Hematopoietic multipotent progenitor cell treated with erythropoietin and hydrocortisone succinate and interleukin-3 and kit ligand, for 4 days (in vitro differentiated cells): ENCODE measurements around the gene DYSF.

Source experiments
- DNase-seq: peaks from one replicate; pipeline ENCODE4 v3.0.0-alpha.2; 2015

DYSF gene

GRCh38 chr2:71682341-71682740 lies 229.0 kb downstream of the DYSF start:
- no peak for DNase-seq

DNA sequence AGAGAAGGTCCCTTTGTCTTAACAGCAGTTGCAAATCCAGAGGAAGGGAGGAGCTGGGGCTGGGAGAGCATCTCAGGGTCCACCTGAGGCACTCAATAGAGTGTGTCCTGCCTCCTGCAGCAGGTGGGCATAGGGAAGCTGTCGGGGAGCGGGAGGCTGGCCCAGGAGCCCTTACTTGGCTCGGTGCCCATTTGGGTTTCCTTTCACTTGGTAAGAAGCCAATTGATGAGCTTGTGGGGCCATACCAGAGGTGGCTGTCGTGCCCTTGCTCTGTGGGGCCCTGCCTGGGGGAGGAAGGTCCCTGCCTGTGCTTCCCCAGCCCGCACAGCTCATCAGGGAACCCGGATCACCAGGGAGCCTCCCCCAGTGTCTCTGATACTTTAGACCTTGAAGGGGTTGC lies 229.7 kb downstream of the DYSF start:
- DNase-seq = no peak

GRCh38 chr2:71683666-71684065 lies 230.3 kb downstream of the DYSF start:
- DNase-seq = no peak

GRCh38 chr2:71684226-71685072 lies 231.1 kb downstream of the DYSF start:
- no peak for DNase-seq

- DNase-seq = no peak
Observed at GRCh38 chr2:71685073-71685848, 231.9 kb downstream of the DYSF start.

DNA sequence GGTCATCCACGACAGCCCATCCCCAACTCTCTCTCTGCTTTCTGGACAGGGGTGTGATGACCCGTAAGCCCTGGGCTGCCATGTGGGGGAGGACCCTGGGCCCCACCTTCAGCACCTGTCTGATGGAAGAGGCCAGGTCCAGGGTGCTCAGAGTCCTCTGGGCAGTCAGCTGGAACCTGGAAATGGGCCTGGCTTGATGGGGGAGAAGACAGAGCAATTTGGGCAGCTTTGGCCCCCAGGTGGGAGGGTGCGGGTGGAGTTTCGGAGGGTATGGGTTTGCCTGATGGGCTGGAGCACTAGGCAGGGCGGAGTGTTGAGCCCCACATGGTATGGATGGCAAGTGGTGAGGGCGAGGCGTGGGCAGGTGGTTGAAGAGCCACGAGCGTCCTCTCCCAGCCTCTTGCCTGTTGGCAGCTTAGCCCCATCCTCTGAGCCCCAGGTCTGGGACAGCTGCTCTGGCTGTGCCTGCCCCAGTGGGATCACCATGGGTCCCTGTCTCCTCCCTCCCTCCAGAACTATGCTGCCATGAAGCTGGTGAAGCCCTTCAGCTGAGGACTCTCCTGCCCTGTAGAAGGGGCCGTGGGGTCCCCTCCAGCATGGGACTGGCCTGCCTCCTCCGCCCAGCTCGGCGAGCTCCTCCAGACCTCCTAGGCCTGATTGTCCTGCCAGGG lies 232.7 kb downstream of the DYSF start:
- no peak for DNase-seq

GRCh38 chr2:71686781-71687180 lies 233.4 kb downstream of the DYSF start:
- no peak for DNase-seq

DNA sequence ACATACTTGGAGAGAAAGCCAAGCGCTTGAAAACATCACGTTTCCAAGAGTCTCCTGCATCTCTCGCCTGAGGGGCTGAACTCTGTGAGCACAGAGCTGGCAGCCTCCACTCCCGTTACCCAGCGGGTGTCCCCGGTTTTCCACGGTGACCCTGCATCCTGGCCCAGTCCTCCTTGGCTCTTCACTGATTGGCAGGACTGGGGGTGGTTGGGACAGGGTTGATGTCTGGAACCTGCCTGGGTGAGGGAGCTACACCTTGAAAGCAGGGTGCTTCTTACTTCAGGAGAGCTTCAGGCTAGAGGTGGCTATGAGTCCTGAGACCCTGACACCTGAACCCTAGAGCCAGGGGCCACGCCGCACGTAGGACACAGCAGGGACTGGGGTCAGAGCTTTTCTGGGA lies 234.1 kb downstream of the DYSF start:
- no peak for DNase-seq

DNA sequence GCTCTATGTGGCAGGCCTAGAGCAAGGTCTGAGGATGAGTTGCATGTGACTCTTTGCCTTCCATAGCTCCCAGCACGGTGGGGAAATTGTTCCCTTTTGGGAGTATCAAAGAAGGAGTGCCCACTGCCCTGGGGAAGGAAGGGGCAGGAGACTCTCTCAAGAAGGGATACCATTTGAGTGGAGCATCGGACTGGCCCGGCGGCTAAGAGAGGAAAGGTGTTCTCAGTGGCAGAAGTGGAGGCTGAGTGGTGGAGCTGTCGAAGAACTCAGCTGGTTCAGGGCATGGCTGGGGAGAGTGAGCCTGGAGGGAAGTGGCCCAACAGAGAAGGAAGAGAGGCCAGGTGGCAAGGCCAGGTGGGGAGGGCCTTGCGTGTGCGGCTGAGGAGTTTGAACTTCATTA lies 235.2 kb downstream of the DYSF start:
- DNase-seq = no peak

DNA sequence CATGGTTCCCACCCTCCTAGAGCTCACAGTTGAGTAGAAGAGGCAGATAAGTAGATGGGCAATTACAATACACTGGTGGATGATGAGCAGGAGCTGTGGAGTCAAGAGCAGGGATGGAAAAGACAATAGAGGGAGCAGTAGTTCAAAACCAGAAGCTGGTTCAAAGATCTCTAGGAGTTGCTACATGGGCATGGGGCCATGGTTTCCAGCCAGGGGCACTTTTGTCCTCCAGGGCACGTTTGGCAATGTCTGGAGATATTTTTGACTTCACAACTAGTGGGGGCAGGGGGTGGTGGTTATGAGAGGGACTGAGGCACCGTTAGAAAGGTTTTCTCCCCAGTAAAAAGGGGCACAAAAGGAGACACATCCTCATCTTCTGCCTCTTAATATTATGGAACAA lies 236.0 kb downstream of the DYSF start:
- DNase-seq = no peak

DNA sequence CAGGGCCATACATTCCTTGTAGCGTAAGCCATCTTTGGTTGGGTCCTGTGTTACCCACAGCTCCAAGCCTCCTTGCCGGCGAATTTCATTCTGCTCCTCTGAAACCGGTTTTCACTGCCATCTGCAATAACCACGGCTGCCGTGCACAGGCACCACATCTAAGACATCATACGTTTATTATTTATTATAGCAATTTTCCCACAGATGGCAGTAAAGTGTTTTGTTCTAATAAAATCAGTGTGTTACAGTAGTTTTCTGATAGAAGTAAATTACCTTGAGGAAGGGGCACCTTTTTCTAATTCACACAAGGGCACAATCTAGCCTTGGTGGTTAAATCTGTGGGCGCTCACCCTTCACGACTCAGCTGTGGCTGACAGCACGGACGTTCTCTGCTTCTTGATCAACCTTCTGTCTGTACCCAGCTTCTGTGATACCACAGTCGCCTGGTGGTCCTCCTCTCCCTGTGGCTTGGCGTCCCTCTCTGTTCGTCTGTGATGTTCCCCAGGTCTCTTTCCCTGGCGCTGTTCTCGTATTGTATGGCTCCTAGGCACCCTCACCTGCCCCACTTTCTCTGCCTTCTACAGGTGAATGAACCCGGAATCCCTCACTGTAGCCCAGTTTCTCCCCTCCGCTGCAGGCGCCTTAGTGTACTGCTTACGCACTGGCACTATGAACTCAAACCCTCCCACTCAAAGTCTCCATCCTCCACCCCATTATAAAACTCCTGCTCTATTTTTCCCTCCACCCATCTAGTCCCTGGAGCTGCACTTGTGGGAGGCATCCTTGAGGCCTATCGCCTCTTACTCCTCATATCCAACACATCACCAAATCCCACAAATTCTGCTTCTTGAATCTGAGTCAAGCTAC lies 236.8 kb downstream of the DYSF start:
- DNase-seq = no peak

DNA sequence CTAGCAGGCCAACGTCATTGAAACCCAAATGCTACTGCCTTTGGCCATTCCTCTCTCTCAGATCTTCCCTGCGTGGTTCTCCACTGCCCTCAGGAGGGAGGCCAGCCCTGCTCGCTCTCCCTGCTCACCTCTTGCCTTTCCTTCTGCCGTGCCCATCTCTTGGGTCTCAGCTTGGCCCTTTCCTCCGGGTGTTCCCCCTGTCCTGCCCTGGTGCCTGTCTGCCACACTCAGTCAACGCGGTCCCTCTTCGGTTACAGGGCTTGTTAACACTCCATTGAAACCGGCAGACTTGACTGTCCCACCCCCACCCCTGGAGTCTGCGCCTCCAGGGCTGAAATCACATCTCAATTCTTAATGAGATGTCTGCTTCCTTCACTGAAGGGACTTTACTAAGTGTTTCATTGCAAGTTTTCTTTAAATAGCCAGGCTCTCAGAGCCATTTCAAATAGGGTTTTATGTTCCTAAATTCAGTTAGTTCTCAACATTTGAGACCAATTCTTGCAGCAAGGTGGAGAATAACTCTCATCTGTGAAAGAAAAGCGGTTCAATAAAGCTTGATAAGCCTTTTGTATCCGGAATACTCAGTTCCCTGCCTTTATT lies 237.6 kb downstream of the DYSF start:
- DNase-seq = no peak

- no peak for DNase-seq
Observed at GRCh38 chr2:71691747-71692441, 238.5 kb downstream of the DYSF start.

DNA sequence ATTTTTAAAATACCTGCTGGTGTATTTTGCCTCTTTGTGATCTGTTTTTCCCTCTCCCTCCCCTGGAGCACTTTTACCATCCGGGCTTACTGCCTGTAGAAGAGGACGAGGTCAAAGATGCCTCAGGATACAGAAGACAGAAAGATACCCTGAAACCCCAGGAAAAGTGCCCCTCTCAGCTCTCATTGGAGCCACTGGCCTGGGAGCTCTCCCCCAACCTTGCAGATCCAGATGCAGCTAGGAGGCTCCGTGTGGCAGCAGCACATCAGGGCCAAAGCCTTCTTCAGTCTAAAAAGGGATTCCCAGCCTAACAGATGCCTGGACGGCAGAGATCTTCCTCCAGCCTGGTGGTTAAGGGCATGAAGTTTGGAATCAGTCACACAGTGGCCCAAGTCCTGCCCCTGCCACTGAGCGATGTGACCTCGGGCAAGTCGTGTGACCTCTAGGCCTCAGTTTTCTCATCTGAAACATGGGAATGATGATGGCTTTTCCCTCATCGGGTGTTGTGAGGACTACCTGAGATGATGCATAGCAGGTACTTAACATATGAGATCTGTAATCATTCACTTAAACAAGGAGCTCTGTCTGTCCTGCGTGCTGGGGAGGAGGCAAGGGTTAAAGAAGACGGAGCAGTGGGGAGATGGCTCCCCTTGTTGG lies 239.4 kb downstream of the DYSF start:
- no peak for DNase-seq

DNA sequence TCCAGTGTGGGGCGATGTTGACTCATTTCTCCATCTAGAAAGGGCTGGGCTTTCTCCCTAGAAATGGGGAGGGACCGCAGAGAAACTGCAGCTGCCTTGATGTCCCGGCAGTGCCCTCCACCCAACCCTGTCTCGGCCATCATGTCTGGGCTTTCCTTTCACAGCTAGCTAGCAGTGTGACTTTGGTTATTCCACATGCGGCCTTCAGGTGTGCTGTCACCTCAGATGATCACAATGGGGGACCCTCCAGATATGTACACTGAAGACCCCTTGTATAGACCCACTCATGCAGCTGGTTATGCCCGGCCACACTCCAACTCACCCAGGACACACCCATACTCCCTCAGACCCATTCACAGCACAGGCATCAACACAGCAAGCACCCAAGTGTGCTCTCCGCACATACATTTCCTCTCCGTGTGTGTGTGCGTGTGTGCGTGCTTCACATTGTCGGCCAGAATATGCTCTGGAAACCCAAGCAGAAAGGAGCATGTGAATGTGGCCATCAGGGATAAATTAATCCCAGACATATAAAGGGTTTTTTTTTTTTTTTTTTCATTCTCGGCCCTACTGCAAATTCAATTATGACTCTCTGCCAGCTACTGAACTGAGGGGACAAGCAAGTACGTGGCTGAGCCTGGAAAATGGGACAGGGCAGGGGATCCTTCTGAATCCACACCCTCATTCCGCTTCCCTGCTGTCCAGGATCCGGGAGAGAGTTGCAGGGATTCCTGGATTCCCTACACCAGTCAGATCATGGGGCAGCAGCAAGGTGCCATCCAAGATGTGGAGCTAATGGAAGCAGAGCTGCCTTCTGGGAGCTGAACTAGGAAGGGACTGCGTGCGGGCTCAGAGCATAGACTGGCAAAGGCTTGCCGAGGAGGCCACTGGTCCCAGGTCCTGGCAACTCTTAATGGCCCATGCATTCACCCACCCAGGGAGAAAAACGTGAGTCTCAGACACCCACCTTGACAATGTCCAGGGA lies 240.2 kb downstream of the DYSF start:
- DNase-seq = no peak

- DNase-seq = no peak
Observed at GRCh38 chr2:71694501-71695234, 241.3 kb downstream of the DYSF start.

- no peak for DNase-seq
Observed at GRCh38 chr2:71695235-71696120, 242.1 kb downstream of the DYSF start.

DNA sequence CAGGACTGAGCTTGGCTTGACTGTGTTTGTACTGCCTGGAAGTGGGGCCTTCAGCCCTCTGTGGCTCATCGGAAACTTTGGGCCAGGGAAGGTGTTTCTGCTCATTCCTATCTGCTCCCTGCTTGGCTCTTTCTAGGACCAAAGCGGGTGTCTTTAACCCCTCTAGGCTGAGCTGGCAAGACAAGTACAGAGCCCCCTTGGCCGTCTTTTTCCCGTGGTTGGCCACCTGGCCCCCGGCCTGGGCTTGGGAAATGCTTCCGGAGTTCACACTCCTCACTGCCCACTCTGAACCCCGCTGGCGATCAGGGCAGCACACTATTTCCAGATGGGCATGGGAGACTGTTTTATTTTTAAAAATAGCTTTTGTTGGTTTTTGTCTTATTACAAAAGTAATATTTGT lies 243.0 kb downstream of the DYSF start:
- DNase-seq = no peak
